Epithelial cell of umbilical artery (primary cell): ENCODE measurements around the gene RPL27A. TPM values are rescaled to one million over a fixed set of nuclear protein-coding genes. Genes with fewer than 3 reads are reported as not detected.

Experiments used
- total RNA-seq: library from RNA; depleted of rRNA; stranded (reverse); fragments of >200 nt; gene quantifications from 2 replicates; pipeline ENCODE4 v1.2.3, GENCODE V29; 2014

Gene RPL27A
- total RNA-seq: 1,063 and 1,110 TPM in 2 replicates

DNA sequence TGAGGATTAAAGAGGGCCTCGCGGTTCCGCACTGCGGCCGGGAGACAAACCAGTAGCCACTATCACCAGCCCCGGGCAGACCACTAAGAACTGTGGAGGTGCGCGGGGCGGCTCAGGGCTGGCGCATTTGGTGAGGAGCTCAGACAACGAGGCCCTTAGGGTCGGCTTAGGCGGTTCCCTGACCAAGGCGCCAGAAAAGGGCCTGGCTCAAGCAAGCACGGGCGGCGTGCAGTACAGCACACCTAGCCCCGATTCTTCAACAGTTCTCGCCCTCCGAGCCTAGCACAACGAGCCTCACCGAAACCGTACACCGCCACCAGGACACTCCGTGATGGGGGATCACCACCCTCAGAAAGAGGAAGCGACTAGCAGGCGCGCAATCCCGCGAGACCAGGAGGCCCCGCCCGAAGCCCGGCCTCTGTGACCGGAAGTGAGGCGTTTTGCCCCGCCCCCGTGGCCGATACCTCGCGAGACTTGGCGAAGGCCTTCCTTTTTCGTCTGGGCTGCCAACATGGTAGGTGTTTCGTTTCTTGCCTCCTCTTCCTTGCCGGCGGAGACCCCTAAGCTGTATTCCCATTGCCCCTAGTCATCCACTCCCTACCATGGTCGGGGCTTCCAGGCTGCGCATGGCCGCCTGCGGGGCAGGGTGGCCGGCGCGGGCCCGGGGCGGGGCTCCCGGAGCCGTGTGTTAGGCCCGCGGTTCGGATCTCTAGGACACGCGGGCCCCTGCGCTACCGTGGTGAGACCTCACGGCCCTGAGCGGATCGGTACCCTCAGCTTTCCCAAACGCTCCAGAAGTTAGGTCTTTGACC, at the start of gene RPL27A, which contains the start of gene TRIM66:
TSS of gene RPL27A (plus strand) at position 490 of the 812 bp plus-strand sequence. CDS start at position 512, 22 bp downstream.
TSS of gene TRIM66 (minus strand) at position 363 of the 812 bp plus-strand sequence. CDS start 10,391 bp downstream, outside the sequence.

Other genes starting within 250 kb of the RPL27A start
- gene STK33, start 88.6 kb upstream of the RPL27A start, total RNA-seq: 1.5 and 1.6 TPM in 2 replicates
- 1.3 and 1.8 TPM in 2 replicates for gene TRIM66, start 127 bp upstream of the RPL27A start, total RNA-seq
- 30.9 and 35.4 TPM in 2 replicates for gene AKIP1, start 228.4 kb downstream of the RPL27A start, total RNA-seq